ENCODE measurements around the gene ATP6V1G1. TPM values are rescaled to one million over a fixed set of nuclear protein-coding genes. Genes with fewer than 3 reads are reported as not detected.
"Not testable (repeated sequence)": the region's sequence is repeated elsewhere in the genome, so short reads cannot be mapped to it uniquely, and the experiment has no call there.

Gene ATP6V1G1
- polyA plus RNA-seq, 1 experiment: 138 TPM

GRCh38 chr9:114591849-114592248 is 4.3 kb downstream of the ATP6V1G1 start:
- CTCF ChIA-PET: interaction anchor here (0.6 to 2.3 kb wide), 8 partner anchors 8 to 270 kb away, joined by 3 to 11 read pairs (median 4); no protein-coding TSS in a partner anchor
- H3K27ac ChIP-seq (ENCODE audit: low read depth, low read length): no peak overlapping the region
- POLR2A ChIA-PET: interaction anchor here (0.7 to 0.9 kb wide), 2 partner anchors 20 to 69 kb away, joined by 3 read pairs; no protein-coding TSS in a partner anchor

GRCh38 chr9:114592356-114592755 is 4.8 kb downstream of the ATP6V1G1 start:
- no peaks in the 10 kb centered on the region for H3K27me3 ChIP-seq (ENCODE audit: control insufficient read depth, insufficient read depth, low read length)
- DNase-seq (ENCODE audit: low read depth, low spot score): no peak
- ChIA-PET POLR2A (interaction anchor here (0.7 kb wide), 1 partner anchor 69 kb away, joined by 3 read pairs; no protein-coding TSS in a partner anchor), CTCF (interaction anchor here (0.8 to 2.3 kb wide), 7 partner anchors 14 to 271 kb away, joined by 3 to 11 read pairs (median 4); no protein-coding TSS in a partner anchor)
- peaks cover 3% of the 10 kb centered on the region; the same call in 1 of the 2 replicates for H3K9me3 ChIP-seq (ENCODE audit: control insufficient read depth, insufficient read depth, low read length)
- no peak overlapping the region for H3K27ac ChIP-seq (ENCODE audit: low read depth, low read length)
- peak; percentile 27; the same call in 1 of the 2 replicates for TF ChIP-seq CTCF (IDR thresholded peaks at IDR 0.05; ENCODE audit: low read depth, low read length)
- no peak overlapping the region for H3K4me3 ChIP-seq (ENCODE audit: low read depth, low read length)

More at GRCh38 chr9:114591849-114592248, 4.3 kb downstream of the ATP6V1G1 start:
- no peak for TF ChIP-seq CTCF (IDR thresholded peaks at IDR 0.05; ENCODE audit: low read depth, low read length)
- H3K4me3 ChIP-seq (ENCODE audit: low read depth, low read length): no peak overlapping the region
- H3K9me3 ChIP-seq (ENCODE audit: control insufficient read depth, insufficient read depth, low read length): peaks cover 3% of the 10 kb centered on the region; the same call in 1 of the 2 replicates
- H3K27me3 ChIP-seq (ENCODE audit: control insufficient read depth, insufficient read depth, low read length): no peaks in the 10 kb centered on the region
- DNase-seq (ENCODE audit: low read depth, low spot score): no peak

- DNase-seq (ENCODE audit: low read depth, low spot score): no peak
- no peaks in the 10 kb centered on the region for H3K9me3 ChIP-seq (ENCODE audit: control insufficient read depth, insufficient read depth, low read length)
- H3K27me3 ChIP-seq (ENCODE audit: control insufficient read depth, insufficient read depth, low read length): no peaks in the 10 kb centered on the region
- ChIA-PET POLR2A (no interaction called here), CTCF (interaction anchor here (1.1 kb wide), 1 partner anchor 59 kb away, joined by 3 read pairs; no protein-coding TSS in a partner anchor)
- H3K4me3 ChIP-seq (ENCODE audit: low read depth, low read length): no peak overlapping the region
- no peak for TF ChIP-seq CTCF (IDR thresholded peaks at IDR 0.05; ENCODE audit: low read depth, low read length)
- H3K27ac ChIP-seq (ENCODE audit: low read depth, low read length): no peak overlapping the region
Observed at GRCh38 chr9:114594136-114594535, 6.6 kb downstream of the ATP6V1G1 start.

- not testable (repeated sequence) for H3K9me3 ChIP-seq (ENCODE audit: control insufficient read depth, insufficient read depth, low read length); DNase-seq (ENCODE audit: low read depth, low spot score); H3K27ac ChIP-seq (ENCODE audit: low read depth, low read length); H3K27me3 ChIP-seq (ENCODE audit: control insufficient read depth, insufficient read depth, low read length); H3K4me3 ChIP-seq (ENCODE audit: low read depth, low read length)
- POLR2A ChIA-PET: interaction anchor here (2.3 kb wide), 1 partner anchor 13 kb away, joined by 12 read pairs; the partner anchor contains the start of gene ATP6V1G1
- CTCF ChIA-PET: interaction anchor here (0.9 kb wide), 1 partner anchor 9 kb away, joined by 3 read pairs; no protein-coding TSS in a partner anchor
Observed at GRCh38 chr9:114600502-114601248, 13.1 kb downstream of the ATP6V1G1 start.

- H3K4me3 ChIP-seq (ENCODE audit: low read depth, low read length); H3K27me3 ChIP-seq (ENCODE audit: control insufficient read depth, insufficient read depth, low read length); POLR2A ChIA-PET; H3K9me3 ChIP-seq (ENCODE audit: control insufficient read depth, insufficient read depth, low read length); H3K27ac ChIP-seq (ENCODE audit: low read depth, low read length); CTCF ChIA-PET; DNase-seq (ENCODE audit: low read depth, low spot score): not testable (repeated sequence)
Observed at GRCh38 chr9:114601787-114602186, 14.2 kb downstream of the ATP6V1G1 start.

GRCh38 chr9:114602620-114603019 is 15.1 kb downstream of the ATP6V1G1 start:
- ChIA-PET CTCF (interaction anchor here (1.1 kb wide), 1 partner anchor 115 kb away, joined by 8 read pairs; no protein-coding TSS in a partner anchor), POLR2A (no interaction called here)
- no peak for DNase-seq (ENCODE audit: low read depth, low spot score)
- Histone ChIP-seq H3K27ac (ENCODE audit: low read depth, low read length) (no peak overlapping the region), H3K27me3 (ENCODE audit: control insufficient read depth, insufficient read depth, low read length) (no peaks in the 10 kb centered on the region), H3K4me3 (ENCODE audit: low read depth, low read length) (no peak overlapping the region), H3K9me3 (ENCODE audit: control insufficient read depth, insufficient read depth, low read length) (peaks cover 9% of the 10 kb centered on the region)
- no peak for TF ChIP-seq CTCF (IDR thresholded peaks at IDR 0.05; ENCODE audit: low read depth, low read length)
